Raji (cell line): Measurements from ENCODE around the gene KCNN3.

Experiments used
- POLR2A ChIP-seq: IDR thresholded peaks from 2 replicates; pipeline ENCODE4 v1.6.1; 2011; ENCODE audit warnings: low read depth, low read length, control low read depth; ENCODE audit not compliant: insufficient read depth

Gene KCNN3

DNA sequence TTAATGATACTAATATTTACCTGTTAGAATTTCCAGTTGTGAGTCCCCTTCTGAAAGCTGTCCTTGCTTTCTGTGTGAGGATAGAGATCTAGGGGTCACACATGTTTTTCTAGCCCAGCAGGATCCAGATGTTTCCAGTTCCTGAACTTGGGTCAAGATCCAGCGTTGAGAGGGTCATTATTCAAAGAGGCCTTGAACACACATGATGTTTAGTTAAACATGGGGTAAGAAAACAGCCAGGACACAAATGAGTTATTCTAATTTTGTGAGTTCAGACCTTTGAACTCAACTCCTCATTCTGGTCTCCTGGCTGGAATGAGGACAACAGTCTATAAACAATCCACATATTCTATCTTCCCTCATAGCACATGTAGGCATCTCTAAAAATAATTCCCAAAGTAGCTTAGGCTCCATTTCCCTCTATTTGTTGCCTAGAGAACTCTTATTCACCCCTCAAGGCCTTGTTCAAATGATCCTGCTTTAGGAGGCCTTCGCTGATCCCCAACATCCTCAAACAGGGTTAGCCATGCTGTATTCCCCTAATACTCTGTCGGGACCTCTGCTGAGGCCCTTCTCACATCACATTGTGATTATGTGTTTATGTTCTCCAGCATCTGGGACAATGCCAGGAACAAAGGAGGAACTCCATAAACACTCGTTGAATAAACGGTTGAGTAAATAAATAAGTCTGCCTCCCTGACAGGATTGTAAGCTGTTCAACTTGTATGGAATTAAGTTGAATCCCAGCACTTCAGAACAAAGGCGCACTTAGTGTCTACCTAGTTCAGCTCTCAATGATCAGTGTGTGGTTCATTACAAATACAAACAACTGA lies 15.0 kb upstream of the KCNN3 start:
- TF ChIP-seq POLR2A: no peak

DNA sequence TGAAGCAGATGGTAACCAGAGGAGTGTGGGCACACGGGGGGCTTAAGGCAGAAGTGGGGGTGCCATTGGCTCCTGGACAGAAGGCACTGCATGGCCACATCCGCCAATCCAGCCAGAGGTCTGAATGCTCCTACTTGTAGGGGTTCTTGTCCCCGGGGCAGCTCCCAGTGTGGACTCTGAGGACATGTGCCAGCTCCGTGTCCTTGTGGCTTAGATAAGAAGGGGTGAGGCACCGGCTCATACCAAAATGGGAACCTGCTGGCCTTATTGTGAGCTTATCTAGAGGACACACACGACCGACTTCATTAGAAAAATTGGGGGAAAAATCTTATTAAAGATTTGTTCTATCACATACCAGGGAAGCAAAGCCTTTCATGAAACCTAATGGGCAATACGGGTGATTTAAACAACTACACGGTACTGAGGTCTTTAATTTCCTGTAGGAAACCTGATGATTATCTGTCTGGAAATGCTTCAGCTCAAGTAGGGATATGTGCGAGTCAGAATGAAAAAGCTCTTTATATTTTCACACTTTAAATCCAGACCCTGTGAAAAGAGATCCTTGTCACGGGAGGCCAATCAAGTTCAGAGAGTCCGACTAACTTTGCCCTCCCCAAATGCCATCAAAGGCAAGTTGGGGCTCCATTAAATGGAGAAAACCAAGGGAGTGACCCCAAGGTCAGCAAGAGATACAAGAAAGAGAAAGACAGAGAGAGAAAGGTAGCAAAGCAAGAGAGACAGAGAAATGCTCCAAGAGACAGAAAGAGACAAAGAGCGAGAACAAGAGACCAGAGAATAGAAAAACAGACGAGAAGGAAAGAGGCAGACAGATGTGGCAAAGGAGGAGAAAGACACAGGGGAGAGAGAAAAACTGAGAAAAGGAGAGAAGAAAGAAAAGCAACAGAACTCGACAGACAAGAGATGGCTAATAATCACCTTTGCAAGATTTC lies 14.1 kb upstream of the KCNN3 start:
- TF ChIP-seq POLR2A: no peak

DNA sequence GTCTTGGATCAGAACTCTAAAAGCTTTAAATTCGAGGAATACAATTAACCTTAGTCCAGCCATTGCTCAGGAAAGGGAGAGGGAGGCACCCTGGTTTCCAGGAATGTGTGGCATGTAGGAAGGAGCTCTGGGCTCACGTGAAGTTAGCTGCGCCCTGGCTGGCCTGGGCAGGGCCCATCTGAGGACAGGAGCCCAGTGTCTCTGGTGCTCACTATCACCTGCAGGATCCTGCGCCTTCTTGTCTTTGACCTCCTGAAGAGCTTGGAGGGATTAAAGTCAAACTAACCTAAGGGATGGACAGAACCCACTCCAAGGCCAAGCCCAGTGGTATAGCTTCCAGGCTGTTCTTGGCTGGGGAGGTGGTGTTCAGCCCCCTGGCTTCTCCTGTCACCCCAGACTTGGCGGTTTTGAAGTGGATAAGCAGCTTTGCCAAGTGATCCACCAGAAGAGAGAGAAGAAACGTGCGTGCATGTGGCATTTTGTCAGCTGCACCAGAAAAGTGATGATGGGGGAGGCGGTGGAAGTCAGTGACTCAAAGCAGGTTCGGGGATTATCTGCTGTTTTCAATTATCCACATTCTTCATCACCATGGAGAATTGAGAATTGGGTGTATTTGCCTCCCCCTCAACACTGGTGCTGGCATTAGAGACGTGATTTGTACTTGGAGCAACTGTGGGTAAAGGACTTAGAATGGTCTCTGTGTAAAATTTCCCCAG lies 11.9 kb upstream of the KCNN3 start:
- TF ChIP-seq POLR2A: no peak

DNA sequence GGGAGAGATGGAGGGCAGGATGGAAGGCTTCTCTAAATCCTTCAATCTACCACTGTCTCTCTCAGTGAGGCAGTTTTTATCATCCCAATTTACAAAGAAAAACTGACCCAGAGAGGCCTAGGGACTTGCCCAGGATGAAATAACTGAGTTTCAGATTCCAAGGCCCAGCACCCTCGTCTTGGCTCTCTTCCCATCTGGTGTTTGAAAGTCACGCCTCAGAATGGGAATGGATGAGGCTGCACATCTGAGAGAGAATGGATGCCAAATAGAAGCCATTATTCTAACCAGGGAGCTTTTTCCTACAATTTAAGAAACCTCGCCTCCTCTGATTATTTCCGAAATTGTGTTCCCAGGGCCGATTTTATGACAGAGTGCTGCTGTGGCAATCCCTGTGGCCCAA lies 10.6 kb upstream of the KCNN3 start:
- no peak for TF ChIP-seq POLR2A

DNA sequence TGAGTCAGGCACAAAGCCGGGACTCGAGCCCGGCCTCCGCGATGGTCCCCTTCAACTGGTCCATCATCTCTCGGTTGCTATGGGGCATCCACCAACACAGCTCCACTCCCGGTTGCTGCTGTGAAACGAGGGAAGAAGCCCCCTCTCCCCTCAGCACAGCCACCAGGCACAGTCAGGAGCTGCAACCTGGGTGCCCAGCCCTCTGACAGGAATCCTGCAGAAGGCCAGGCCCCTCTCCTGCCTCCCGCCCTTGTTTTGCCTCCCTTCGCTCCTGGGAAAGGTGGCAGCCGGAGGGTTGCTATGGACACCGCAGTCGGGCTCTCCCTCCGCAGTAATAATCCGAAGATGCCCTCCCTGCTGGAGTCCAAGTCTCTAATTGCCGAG lies 8.9 kb upstream of the KCNN3 start:
- TF ChIP-seq POLR2A: no peak

DNA sequence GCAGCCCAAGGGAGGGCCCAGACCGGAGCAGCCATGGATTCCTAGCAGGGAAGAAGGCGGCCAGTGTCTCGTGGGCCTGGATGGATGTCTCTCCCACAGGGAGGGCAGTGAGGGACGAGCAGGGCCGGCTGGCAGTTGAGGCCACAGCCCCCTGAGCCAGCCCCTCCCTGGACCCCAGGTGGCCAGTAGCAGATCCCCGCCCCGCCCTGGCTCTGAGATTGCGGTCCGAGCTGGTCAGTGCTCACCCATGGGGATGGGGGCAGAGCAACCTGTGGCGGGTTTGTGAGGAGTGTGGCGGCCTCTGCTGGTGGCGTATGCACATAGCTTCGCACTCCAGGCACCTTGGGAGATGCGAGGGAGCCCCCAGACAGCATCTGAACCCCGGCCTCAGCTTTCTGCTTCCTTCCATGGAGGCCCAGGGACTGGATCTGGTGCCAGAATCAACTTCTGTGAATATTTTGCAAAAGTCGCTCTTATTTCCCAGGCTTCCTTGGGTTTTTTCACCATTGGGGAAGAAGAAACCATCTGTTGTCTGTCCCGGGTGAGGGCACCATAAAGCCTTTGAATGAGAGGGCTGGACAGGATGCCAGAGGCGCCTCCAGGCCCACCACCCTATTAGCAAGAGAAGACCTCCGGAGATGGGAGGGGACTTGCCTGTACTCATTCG lies 8.4 kb upstream of the KCNN3 start:
- no peak for TF ChIP-seq POLR2A

DNA sequence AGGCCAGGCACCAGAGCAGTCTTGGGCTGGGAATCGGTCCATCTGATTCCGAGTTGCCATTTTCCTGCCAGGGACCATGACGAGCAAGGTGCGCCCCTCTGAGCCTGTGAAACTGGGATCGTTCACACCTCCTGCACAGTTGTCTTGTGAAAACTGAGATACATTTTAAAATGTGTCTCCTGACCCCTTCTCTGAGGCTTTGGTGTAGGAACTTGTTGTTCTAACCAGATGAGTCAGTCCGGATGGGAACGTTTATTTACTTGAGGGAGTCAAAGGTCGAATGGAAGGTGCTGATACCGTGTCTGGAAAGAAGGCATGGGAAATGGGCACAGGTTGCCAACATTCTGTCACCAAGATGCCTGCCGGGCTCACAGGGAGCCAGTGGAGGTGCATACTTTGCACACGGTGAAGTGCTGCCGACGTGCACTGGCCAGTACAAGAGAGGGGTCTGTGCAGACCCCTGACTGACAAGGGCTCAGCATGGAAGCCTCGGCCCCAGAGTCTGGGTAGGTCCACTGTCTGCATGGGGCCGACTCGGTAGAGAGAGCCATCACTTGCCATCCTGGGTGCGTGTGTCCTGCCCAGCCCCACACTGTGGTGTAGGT lies 7.4 kb upstream of the KCNN3 start:
- TF ChIP-seq POLR2A: no peak

DNA sequence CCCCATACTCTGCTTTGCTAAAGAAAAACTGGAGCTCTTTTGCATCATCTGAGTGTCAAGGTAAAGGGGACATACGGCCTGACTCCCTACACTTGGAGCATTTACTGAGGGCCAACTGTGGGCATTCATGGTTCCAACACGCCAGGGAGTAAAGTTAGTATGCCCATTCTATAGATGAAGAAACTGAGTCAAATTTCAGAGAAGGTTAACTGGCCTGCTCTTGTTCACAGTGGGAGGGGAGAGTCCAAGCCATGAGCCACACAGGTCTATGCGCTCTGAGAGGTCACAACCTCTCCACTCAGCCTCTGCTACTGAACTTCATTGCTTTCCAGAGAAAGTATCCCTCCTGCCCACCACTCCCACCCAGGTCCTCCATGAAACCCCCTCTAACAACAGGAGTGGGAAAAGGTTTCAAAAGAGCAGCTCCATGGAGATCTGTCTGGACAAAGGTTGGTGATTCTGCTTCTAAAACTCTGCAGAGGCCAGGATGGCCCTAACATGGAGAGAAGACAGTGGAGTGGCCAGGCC lies 6.8 kb upstream of the KCNN3 start:
- TF ChIP-seq POLR2A: no peak

DNA sequence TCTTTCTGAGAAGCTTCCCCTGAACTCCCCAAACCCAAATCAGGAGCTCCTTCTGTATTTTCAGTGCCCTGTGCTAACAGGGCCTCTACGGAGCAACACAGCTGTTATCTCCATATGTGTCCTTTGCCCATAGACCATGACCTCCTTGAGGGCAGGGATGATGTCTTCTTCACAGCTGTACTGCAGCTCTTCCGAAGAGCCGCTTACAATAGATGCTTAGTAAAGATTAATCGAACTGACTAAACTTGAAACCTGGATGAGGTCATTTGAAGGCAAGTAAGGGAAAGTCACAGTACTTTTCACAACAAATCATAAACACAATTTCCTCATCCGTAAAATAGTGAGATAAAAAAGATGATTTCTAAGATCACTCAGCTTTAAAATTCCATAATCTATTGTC lies 4.4 kb upstream of the KCNN3 start:
- no peak for TF ChIP-seq POLR2A

DNA sequence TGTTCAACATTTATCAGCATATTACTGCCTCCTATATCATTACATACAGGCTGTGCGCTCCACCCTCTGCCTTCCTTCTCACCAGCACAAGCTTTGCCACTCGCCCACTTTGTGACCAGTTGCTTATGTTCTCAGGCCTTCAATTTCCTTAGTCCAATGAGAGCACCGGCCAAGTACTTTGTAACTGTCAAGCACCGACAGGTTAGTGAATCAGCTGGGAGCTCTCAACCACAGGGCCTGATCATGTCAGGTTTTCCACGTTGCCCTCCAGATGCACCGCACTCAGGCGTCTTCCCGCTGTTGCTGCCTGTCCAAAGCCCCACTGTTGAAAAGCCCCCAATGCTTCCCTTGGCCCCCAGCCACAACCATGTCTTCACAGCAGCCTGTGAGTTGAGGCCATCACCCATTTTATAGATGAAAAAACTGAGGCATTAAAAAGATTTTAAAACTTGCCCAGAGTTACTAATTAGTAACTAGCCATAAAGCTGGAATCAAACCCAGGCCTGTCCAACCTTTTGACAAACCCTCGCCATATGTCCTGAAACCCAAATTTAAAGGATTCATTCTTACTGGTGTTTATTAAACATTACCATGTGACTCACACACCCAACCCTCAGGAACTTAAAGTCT lies 3.4 kb upstream of the KCNN3 start:
- no peak for TF ChIP-seq POLR2A

DNA sequence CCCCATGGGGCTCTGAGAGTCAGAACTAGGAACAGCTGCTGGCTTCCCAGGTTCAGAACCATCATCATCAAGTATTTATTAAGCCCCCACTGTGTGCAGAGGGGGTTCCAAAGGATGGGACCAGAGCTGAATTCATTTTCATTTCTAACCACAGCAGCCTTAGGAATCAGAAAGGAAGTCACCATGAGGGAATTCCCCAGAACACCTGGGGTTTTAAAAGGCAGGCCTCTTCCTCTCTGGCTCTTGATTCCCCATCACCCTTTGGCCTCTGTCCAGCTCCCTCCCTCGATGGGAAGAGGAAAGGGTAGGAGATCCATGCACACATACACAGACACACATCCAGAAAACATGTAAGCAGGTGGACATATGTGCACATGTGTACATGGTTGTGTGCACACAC lies 1.3 kb upstream of the KCNN3 start:
- no peak for TF ChIP-seq POLR2A

DNA sequence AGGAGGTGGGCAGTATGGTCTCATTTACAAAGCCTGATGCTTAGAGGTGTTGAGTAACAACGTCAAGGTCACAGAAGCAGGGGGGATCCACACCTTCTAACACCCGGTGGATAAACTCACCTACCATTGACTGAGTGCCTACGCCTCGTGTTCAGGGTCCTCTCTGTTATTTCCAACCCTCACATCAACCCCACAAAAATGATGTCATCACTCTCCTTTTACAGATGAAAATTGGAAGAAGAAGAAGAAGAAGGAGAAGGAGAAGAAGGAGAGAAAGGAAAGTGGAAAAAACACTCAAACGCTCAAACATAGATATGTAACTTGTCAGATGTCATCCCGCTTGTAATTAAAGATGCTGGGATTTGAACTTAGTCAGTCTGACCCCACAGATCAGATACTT lies 653 bp upstream of the KCNN3 start:
- TF ChIP-seq POLR2A: no peak

DNA sequence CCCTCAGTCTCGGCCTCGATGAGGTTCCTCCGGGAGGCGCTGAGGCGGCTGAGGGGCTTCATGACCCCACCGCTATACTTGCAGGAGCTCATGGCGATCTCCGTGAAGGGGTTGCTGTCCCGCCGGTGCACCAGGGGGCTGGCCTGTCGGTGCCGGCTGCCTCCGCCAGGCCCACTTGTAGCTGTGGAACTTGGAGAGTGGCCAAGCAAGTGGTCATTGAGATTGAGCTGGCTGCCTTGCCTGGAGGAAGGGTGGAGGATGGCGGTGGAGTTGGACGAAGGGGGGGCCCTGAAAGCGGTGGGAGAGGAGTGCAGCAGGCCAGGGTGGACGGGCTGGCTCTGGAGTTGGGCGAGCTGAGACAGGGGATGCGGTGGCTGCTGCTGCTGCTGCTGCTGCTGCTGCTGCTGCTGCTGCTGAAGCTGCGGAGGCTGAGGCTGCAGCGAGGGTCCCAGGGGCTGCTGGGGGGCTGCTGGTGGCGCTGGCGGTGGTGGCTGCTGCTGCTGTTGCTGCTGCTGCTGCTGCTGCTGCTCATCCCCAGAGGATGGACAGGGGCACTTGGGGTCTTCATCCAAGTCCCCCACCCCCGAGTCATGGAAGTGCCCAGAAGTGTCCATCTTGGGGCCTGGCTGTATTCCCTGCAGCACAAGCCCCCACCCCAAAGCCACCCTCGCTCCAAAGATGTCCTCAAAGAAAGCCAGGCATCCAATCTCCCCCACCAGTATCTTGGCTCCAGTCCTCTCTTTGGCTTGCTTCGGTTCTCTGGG lies 548 bp downstream of the KCNN3 start:
- no peak for TF ChIP-seq POLR2A
